K562 (cell line): Measurements from ENCODE around the gene CBX8. TPM values are rescaled to one million over a fixed set of nuclear protein-coding genes. Genes with fewer than 3 reads are reported as not detected.
A peak's percentile ranks its signal among the peaks of the same experiment; 100 is the strongest.

Source experiments
- BRCA1 ChIP-seq, 2 experiments: fragments of 450-650 bp in 1 of 2; sonication (generic) in 1 of 2; formaldehyde crosslinking in 1 of 2; IDR thresholded peaks; 2 replicates each; pipeline versions ENCODE4 v1.5.0 to v1.6.1; 2017 to 2020; ENCODE audit warnings: mild to moderate bottlenecking in 1 of 2, missing genetic modification reagents in 1 of 2
- CBX3 ChIP-seq, 2 experiments: IDR thresholded peaks; 1 replicate in 1 of 2; 2 replicates in 1 of 2; pipeline ENCODE4 v1.6.1; 2012; ENCODE audit warnings: inconsistent platforms in 2 of 2, low read length in 2 of 2, borderline replicate concordance in 1 of 2, control low read depth in 1 of 2
- CBX8 ChIP-seq: fragments of 200-600 bp; sonication (generic); IDR thresholded peaks from 2 replicates; pipeline ENCODE4 v1.6.1; 2012; ENCODE audit warnings: borderline replicate concordance, mixed run types, low read depth, mild to moderate bottlenecking, moderate library complexity, mixed read lengths, low read length, control low read depth, inconsistent platforms; ENCODE audit not compliant: poor library complexity, severe bottlenecking; ENCODE audit errors: extremely low read depth
- CTCFL ChIP-seq: IDR thresholded peaks from 2 replicates; pipeline ENCODE4 v1.6.1; 2011; ENCODE audit warnings: borderline replicate concordance, low read depth, mild to moderate bottlenecking, moderate library complexity, low read length; ENCODE audit not compliant: insufficient read depth, poor library complexity, severe bottlenecking
- FOXA3 ChIP-seq, 2 experiments: fragments of 450-650 bp in 1 of 2; sonication (generic) in 1 of 2; formaldehyde crosslinking; IDR thresholded peaks in 1 of 2; conservative IDR thresholded peaks in 1 of 2; 2 replicates each; pipeline versions ENCODE4 v1.4.0 to v1.8.0; 2020 to 2022; ENCODE audit warnings: mild to moderate bottlenecking in 2 of 2, missing genetic modification reagents in 1 of 2
- HIVEP1 ChIP-seq: fragments of 250-450 bp; sonication (Bioruptor Pico); IDR thresholded peaks from 2 replicates; pipeline ENCODE4 v1.4.0; 2020; ENCODE audit warnings: mild to moderate bottlenecking
- KAT2B ChIP-seq: IDR thresholded peaks from one replicate; pipeline ENCODE4 v1.6.1; 2012; ENCODE audit warnings: low read depth, mild to moderate bottlenecking, control low read depth, inconsistent platforms, low read length, moderate library complexity
- NFE2L1 ChIP-seq: fragments of 450-650 bp; IDR thresholded peaks from 2 replicates; pipeline ENCODE4 v1.6.1; 2016; ENCODE audit warnings: missing genetic modification characterization, low read depth, mild to moderate bottlenecking, missing compliant biosample characterization, moderate library complexity, borderline replicate concordance
- NR2C2 ChIP-seq, 2 experiments: fragments of 200-800 bp in 1 of 2; sonication (Bioruptor generic) in 1 of 2; sonication (generic) in 1 of 2; formaldehyde crosslinking in 1 of 2; IDR thresholded peaks; 2 replicates each; pipeline versions ENCODE4 v1.6.1 to v1.8.0; 2016 to 2022; ENCODE audit warnings: mild to moderate bottlenecking in 1 of 2, missing compliant biosample characterization in 1 of 2, missing genetic modification characterization in 1 of 2, missing genetic modification reagents in 1 of 2
- RNF219 ChIP-seq: fragments of 250-450 bp; sonication (Bioruptor Pico); IDR thresholded peaks from 2 replicates; pipeline ENCODE4 v1.5.0; 2022; ENCODE audit warnings: mild to moderate bottlenecking
- SPI1 ChIP-seq: IDR thresholded peaks from 2 replicates; pipeline ENCODE4 v1.6.1; 2011; ENCODE audit warnings: low read depth, low read length, control low read depth, borderline replicate concordance
- ZNF133 ChIP-seq: fragments of 250-450 bp; sonication (Bioruptor Pico); IDR thresholded peaks from 2 replicates; pipeline ENCODE4 v1.4.0; 2020; ENCODE audit warnings: mild to moderate bottlenecking
- ZNF584 ChIP-seq: fragments of 200-800 bp; sonication (Bioruptor generic); IDR thresholded peaks from 2 replicates; pipeline ENCODE4 v1.6.1; 2016; ENCODE audit warnings: low read depth, mild to moderate bottlenecking, missing genetic modification characterization, missing compliant biosample characterization
- polyA plus RNA-seq, 8 experiments: library from polyadenylated mRNA; depleted of rRNA in 4 of 8; stranded (reverse) in 5 of 8; unstranded in 3 of 8; fragments of >200 nt; fragmentation: Nextera tagmentation in 2 of 8; fragmentation: Illumina TruSeq in 1 of 8; extraction: Ambion mirVana in 2 of 8; extraction: Trizol in 1 of 8; gene quantifications; 2 replicates each; pipeline versions ENCODE4 v1.2.1 to v1.2.3, GENCODE V29; 2011 to 2014; ENCODE audit warnings: inconsistent platforms in 1 of 8, missing spikeins in 1 of 8
- total RNA-seq, 7 experiments: library from RNA; depleted of rRNA in 6 of 7; stranded (reverse); fragments of >200 nt in 6 of 7; fragmentation: Illumina TruSeq in 2 of 7; extraction: Trizol in 2 of 7; gene quantifications; 2 replicates each; pipeline versions ENCODE4 v1.2.1 to v1.2.3, GENCODE V29; 2011 to 2021; ENCODE audit warnings: low replicate concordance in 1 of 7
- TF ChIP-seq, protein P1 (sequence below): fragments of 450-650 bp; IDR thresholded peaks from 2 replicates; pipeline ENCODE4 v1.7.0; 2016; ENCODE audit warnings: borderline replicate concordance

The CBX8 gene
- total and polyA plus RNA-seq, 9 of the 15 experiments (the other 6 are each of a cell fraction or from before 2014, with no cell fraction given): 0.08 to 11.9 (median 2.6) TPM

GRCh38 chr17:79831265-79832217, 34.7 kb upstream of the CBX8 start (continued):
- TF ChIP-seq CBX3 (IDR thresholded peaks at IDR 0.05; ENCODE audit: borderline replicate concordance in 1 of 2, low read length in 2 of 2) (no peak), NR2C2 (CRISPR knock-in tag; IDR thresholded peaks at IDR 0.05) (no peak), NR2C2 (tag; IDR thresholded peaks at IDR 0.05) (peak; percentile 3; the same call in 1 of the 2 replicates), BRCA1 (IDR thresholded peaks at IDR 0.05) (no peak), BRCA1 (CRISPR knock-in tag; IDR thresholded peaks at IDR 0.05) (no peak), CTCFL (no peak), FOXA3 (CRISPR knock-in tag; conservative IDR thresholded peaks at IDR 0.05 in 1 of 2, IDR thresholded peaks at IDR 0.05 in 1 of 2) (no peak), HIVEP1 (CRISPR knock-in tag) (no peak), ZNF584 (peak; percentile 84; the same call in 1 of the 2 replicates), CBX8 (no peak), KAT2B (no peak), ZNF133 (CRISPR knock-in tag) (no peak), SPI1 (0 out of 2 replicates have a peak, but pooled peaks have one; percentile 4), RNF219 (CRISPR knock-in tag) (no peak), NFE2L1 (tag) (no peak)
- TF ChIP-seq, protein P1, sequence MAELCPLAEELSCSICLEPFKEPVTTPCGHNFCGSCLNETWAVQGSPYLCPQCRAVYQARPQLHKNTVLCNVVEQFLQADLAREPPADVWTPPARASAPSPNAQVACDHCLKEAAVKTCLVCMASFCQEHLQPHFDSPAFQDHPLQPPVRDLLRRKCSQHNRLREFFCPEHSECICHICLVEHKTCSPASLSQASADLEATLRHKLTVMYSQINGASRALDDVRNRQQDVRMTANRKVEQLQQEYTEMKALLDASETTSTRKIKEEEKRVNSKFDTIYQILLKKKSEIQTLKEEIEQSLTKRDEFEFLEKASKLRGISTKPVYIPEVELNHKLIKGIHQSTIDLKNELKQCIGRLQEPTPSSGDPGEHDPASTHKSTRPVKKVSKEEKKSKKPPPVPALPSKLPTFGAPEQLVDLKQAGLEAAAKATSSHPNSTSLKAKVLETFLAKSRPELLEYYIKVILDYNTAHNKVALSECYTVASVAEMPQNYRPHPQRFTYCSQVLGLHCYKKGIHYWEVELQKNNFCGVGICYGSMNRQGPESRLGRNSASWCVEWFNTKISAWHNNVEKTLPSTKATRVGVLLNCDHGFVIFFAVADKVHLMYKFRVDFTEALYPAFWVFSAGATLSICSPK: no peak
